AG04449 (cell line): Measurements from ENCODE around the gene EMC9.

Experiments
- CTCF ChIA-PET: fragments of 350-600 bp; formaldehyde crosslinking; extraction: SDS; loops from one replicate; lab custom pipeline; 2021; ENCODE audit warnings: antibody characterized with exemption; lab: Yijun Ruan, JAX
- POLR2A ChIA-PET: fragments of 400-600, 350-600 bp; formaldehyde crosslinking; extraction: SDS; loops from one replicate; lab custom pipeline; 2020; ENCODE audit warnings: antibody characterized with exemption, inconsistent platforms; lab: Yijun Ruan, JAX
- DNase-seq: peaks from one replicate; pipeline ENCODE4 v3.0.0-alpha.2; 2010; ENCODE audit warnings: low read depth, low spot score
- H3K4me3 ChIP-seq: 2 replicates; pipeline ENCODE4 v1.5.1; 2011; ENCODE audit warnings: low read depth, mild to moderate bottlenecking, control low read depth, low read length
- CTCF ChIP-seq: IDR thresholded peaks from one replicate; pipeline ENCODE4 v1.5.1; 2011; ENCODE audit warnings: mild to moderate bottlenecking, moderate library complexity, low read length, control low read depth, inconsistent platforms; ENCODE audit not compliant: insufficient read depth; ENCODE audit errors: missing control alignments

EMC9 gene

GRCh38 chr14:24172261-24172860 is 31.0 kb upstream of the EMC9 start:
- ChIA-PET POLR2A (interaction anchor here (1.5 kb wide), 1 partner anchor 10 kb away, joined by 5 read pairs; the partner anchor contains the start of gene IRF9), CTCF (interaction anchor here (0.6 to 2.5 kb wide), 2 partner anchors 12 to 22 kb away, joined by 3 to 23 read pairs; partner anchors contain the start of gene IRF9)
- no peak for DNase-seq
- H3K4me3 ChIP-seq: peak overlapping the region; percentile 45
- no peak for TF ChIP-seq CTCF

GRCh38 chr14:24171422-24172260 is 30.2 kb upstream of the EMC9 start, which contains the start of gene REC8:
TSS of gene REC8 (plus strand) at chr14:24172080. CDS start at chr14:24172553, 473 bp downstream.
- ChIA-PET CTCF (interaction anchor here (0.6 to 3.0 kb wide), 3 partner anchors 10 to 21 kb away, joined by 3 to 23 read pairs (median 22); partner anchors contain the start of gene IRF9), POLR2A (no interaction called here)

GRCh38 chr14:24167469-24168114 is 26.2 kb upstream of the EMC9 start:
- TF ChIP-seq CTCF: no peak
- H3K4me3 ChIP-seq: no peak overlapping the region
- ChIA-PET CTCF (no interaction called here), POLR2A (interaction anchor here (1.0 kb wide), 1 partner anchor 21 kb away, joined by 3 read pairs; the partner anchor contains the start of gene PSME2)
- DNase-seq: no peak

More at GRCh38 chr14:24171422-24172260, 30.2 kb upstream of the EMC9 start, which contains the start of gene REC8:
- no peak for DNase-seq
- H3K4me3 ChIP-seq: peak within 1 kb of the TSS; percentile 45
- TF ChIP-seq CTCF: no peak

GRCh38 chr14:24165785-24166184 is 24.4 kb upstream of the EMC9 start:
- TF ChIP-seq CTCF: no peak
- H3K4me3 ChIP-seq: no peak overlapping the region
- CTCF ChIA-PET: interaction anchor here (0.9 to 2.1 kb wide), 2 partner anchors 8 to 142 kb away, joined by 3 to 5 read pairs; partner anchors contain the start of gene CIDEB
- DNase-seq: no peak
- POLR2A ChIA-PET: no interaction called here

GRCh38 chr14:24164518-24164991 is 23.2 kb upstream of the EMC9 start:
- ChIA-PET CTCF (interaction anchor here (1.0 to 2.1 kb wide), 3 partner anchors 23 to 144 kb away, joined by 3 to 5 read pairs (median 4); partner anchors contain the start of genes CIDEB and EMC9), POLR2A (no interaction called here)
- H3K4me3 ChIP-seq: no peak overlapping the region
- TF ChIP-seq CTCF: no peak
- DNase-seq: no peak
